Epithelial cell of proximal tubule (primary cell): ENCODE measurements around the gene RAD51B. TPM values are rescaled to one million over a fixed set of nuclear protein-coding genes. Genes with fewer than 3 reads are reported as not detected.

ENCODE experiments used
- DNase-seq: peaks from one replicate; pipeline ENCODE4 v3.0.0-alpha.2; 2011; ENCODE audit warnings: low read depth
- H3K4me3 ChIP-seq: 2 replicates; pipeline ENCODE4 v1.5.1; 2011; ENCODE audit warnings: low read depth, mild to moderate bottlenecking, low read length
- total RNA-seq: library from RNA; depleted of rRNA; stranded (reverse); fragments of >200 nt; gene quantifications from 2 replicates; pipeline ENCODE4 v1.2.3, GENCODE V29; 2015
- TF ChIP-seq, protein P1 (sequence below): conservative IDR thresholded peaks from 2 replicates; pipeline ENCODE4 v1.5.1; 2012; ENCODE audit warnings: low read depth, mild to moderate bottlenecking, low read length

The RAD51B gene
- total RNA-seq, 1 donor from 2014 or later: 6.3 TPM

DNA sequence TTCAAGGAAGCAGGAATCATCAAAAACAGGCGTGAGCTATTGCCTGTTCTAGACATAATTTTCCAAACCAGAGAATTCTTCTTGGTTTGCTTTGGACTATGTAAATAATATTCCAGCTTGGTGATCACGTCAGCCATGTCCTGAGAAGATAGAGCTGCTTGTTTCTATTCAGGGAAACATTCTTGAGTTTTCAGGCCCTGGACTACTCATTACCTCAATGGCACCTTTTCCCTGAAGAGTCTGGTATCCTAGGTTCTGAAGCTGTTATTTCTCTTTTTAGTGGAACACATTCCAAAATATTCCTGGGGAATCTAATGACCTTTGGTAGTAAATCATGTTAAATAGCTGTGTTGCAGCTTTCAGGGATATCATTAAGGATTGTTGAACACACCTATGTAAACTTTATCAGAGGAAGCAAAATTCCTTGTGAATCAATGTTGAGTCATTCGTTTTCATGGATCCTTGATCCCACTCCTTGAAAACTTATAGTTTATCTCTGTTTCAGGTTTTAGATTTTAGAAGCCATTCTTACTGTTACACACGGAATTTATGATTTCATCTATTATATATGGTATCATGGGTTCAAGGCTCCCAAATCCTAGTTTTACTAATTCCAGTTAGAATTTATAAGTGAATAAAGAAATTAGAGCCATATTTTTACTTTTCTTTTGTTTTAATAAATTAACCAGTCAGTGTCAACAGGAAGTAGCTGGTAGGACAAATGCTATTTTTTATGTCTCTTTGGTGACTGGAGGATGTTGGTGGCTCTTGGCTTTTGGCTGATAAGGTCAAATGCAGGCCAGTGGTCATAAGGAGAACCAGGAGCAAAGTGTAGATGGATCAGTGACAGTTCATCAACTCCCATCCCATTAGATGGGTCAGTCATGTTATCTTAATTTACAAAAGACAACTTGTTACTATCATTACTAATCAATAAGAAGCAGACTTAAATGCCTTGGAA is 593.2 kb downstream of the RAD51B start:
- TF ChIP-seq, protein P1, sequence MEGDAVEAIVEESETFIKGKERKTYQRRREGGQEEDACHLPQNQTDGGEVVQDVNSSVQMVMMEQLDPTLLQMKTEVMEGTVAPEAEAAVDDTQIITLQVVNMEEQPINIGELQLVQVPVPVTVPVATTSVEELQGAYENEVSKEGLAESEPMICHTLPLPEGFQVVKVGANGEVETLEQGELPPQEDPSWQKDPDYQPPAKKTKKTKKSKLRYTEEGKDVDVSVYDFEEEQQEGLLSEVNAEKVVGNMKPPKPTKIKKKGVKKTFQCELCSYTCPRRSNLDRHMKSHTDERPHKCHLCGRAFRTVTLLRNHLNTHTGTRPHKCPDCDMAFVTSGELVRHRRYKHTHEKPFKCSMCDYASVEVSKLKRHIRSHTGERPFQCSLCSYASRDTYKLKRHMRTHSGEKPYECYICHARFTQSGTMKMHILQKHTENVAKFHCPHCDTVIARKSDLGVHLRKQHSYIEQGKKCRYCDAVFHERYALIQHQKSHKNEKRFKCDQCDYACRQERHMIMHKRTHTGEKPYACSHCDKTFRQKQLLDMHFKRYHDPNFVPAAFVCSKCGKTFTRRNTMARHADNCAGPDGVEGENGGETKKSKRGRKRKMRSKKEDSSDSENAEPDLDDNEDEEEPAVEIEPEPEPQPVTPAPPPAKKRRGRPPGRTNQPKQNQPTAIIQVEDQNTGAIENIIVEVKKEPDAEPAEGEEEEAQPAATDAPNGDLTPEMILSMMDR: no peak
- DNase-seq: no peak
- no peak overlapping the region for H3K4me3 ChIP-seq

DNA sequence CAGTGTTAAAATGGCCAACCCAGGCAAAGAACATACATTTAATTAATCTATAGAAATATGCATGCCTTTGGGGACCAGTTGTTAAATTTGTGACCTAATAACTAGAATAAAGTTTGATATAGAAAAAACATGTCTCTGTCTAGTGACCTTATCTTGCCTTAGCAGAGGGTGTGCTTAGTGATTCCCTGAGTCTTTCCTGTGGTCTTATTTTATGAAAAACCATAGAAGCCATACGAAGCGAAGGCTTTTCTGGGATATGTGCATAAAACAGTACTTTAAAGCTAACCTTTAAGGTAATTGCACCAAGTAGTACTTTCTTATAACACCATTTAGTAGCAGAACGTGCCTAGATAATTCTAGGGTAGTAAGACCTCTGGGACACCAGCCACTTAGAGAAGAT is 593.9 kb downstream of the RAD51B start:
- TF ChIP-seq, protein P1: no peak
- DNase-seq: no peak
- H3K4me3 ChIP-seq: no peak overlapping the region

DNA sequence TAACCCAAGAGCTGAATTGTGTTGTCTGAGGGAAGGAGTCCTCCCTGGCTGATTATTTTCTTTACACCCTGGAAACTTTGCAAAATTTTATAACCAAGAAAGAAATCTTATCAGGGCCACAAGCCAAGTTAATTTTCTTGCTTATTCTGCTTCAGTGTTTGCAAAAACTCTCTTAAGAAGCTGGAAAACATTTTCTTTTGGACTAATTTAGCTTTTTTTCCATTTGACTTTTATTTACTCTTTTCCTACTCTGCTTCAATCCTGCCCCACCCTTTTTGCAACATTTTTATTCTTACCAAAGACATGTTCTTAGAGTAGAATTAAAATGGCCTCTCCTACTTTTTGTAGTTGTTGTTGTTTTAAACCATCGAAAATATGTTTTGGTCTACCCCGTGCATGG is 594.5 kb downstream of the RAD51B start:
- TF ChIP-seq, protein P1: no peak
- H3K4me3 ChIP-seq: no peak overlapping the region
- DNase-seq: no peak

DNA sequence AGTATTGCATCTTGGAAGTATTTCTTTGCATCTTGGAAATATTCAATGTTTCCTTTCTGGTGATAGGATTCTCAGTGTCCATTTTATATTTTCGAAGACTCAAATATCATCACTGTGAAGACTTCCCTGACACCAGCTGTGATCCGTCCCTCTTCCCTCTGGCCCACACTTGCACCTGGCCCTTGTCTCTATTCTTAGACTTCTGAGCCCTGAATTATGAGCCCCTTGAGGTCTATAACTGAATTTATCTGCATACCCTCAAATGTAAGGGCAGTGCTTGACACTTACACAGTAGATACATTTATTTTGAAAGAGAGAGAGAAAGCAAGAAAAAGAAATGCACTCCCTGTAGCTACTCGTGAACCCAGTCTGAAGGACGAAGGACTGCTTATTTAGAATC is 596.6 kb downstream of the RAD51B start:
- DNase-seq: no peak
- H3K4me3 ChIP-seq: no peak overlapping the region
- TF ChIP-seq, protein P1: no peak

DNA sequence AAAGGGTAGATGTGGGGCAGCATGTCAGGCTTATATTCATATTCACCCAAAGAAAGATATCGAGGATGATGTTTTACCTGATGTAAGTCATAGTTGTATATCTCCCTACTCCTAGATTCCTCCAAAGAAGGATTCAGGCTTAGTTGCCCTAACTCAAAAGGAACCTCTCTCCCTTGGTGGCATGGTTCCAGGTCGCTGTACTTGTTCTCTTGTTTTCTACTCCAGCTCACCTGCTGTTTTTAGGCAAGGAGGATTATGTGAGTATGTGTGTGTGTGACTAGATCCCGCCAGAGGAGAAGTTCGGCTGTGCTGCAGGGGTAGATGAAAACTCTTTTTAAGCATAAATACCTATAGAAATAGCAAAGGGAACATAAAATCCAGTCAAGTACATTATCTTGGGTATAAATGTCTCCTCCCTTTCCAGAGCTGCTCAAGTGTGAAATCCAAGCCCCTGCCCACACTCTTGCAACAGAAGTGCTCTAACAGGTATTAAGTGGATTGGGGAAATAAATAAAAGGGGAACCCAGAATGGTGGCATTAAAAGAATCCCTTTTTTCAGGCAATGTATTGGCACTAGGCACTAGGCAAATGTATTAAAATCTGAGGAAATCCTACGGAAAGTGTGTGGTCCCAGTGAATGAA is 597.6 kb downstream of the RAD51B start:
- TF ChIP-seq, protein P1: no peak
- no peak overlapping the region for H3K4me3 ChIP-seq

DNA sequence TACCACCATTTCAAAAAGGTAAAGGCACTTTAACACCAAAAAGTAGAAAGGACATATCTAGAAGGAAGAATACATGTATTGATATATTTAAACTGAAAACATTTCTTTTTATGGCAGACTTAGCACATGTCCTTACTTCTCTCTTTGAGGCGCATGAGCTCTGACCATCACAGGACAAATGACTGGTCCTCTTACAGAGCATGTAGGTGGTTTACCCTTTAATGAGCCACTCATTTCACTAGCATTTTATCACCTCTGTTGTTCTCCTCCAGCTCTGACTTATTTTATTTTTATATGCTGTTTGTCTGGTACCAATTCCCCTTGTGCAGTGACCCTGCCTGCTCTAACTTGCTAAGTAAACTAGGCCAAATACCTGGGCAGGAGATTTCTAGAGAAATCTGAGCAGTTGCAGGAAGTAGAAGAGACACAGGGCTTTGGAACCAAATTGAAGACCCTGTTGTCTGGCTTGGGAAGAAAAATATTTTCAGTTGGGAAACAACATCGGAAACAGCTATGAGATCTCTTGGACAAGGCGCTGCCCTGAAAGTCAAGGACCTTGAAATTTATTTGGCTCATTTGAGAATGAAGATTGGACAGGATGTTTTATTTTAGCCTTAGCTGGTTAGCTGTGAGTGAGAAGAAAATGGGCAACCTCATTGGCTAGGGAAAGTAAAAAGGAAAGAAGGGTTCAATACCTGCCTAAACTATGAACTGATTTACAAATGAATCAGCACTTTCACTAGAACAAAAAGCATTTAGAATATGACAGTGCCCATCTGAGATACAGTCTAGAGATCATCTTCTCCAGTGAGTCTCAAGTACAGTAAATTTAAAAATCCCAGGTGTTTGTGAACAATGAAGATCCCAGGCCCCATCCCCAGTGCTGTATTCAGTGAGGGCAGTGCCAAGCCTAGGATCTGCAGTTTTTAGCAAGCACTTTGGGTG is 598.9 kb downstream of the RAD51B start:
- DNase-seq: no peak
- H3K4me3 ChIP-seq: no peak overlapping the region
- TF ChIP-seq, protein P1: no peak

More for the DNA sequence above, 597.6 kb downstream of the RAD51B start:
- no peak for DNase-seq
